ENCODE results near the gene GCNA.
A peak's percentile ranks its signal among the peaks of the same experiment; 100 is the strongest.
"Not testable (repeated sequence)": the region's sequence is repeated elsewhere in the genome, so short reads cannot be mapped to it uniquely, and the experiment has no call there.

GCNA gene

DNA sequence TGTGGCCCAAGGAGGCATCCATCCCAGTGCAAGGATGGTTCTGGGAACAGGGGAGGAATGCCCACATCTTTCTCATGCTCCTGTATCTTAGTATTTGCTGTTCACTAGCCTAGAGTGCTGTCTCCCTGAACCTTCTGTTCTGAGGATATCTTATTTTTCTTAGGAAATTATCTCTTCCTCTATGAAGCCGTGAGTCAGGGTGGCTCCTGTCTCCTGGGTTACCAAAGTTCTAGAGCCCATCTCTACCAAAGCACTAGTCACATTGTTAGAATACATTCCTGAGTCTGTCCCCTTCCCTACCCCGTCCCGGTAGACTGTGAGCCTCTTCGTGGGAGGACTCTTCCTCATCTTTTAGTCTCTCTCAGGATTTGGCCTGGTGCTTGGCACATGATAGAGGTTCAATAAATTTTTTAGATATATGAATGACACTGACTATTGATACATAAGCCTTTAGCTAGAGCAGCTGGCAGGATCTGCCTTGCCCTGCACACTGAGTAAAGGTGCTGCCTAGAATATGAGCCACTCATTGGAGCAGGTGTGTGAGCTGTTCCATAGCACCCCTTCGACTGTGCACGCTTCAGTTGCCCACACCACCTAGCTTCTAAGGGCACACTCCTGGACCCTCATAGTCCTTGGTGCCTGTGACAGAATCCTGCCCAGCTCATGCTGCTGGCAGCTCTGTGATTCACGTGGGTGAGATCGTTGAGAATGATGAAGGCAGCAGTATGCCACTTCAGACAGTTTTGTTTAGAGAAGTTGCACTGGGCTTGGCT lies 26.7 kb downstream of the GCNA start:
- Histone ChIP-seq H3K9me3 (ENCODE audit: severe bottlenecking) (no peaks in the 10 kb centered on the region), H3K27me3 (ENCODE audit: insufficient read depth, low read depth, severe bottlenecking) (peaks cover 13% of the 10 kb centered on the region), H3K4me3 (ENCODE audit: low read depth, low read length) (no peak overlapping the region), H3K36me3 (no peaks in the 10 kb centered on the region; the same call in 1 of the 2 replicates), H3K27ac (no peak overlapping the region)
- DNase-seq = no peak
- TF ChIP-seq, protein P1, sequence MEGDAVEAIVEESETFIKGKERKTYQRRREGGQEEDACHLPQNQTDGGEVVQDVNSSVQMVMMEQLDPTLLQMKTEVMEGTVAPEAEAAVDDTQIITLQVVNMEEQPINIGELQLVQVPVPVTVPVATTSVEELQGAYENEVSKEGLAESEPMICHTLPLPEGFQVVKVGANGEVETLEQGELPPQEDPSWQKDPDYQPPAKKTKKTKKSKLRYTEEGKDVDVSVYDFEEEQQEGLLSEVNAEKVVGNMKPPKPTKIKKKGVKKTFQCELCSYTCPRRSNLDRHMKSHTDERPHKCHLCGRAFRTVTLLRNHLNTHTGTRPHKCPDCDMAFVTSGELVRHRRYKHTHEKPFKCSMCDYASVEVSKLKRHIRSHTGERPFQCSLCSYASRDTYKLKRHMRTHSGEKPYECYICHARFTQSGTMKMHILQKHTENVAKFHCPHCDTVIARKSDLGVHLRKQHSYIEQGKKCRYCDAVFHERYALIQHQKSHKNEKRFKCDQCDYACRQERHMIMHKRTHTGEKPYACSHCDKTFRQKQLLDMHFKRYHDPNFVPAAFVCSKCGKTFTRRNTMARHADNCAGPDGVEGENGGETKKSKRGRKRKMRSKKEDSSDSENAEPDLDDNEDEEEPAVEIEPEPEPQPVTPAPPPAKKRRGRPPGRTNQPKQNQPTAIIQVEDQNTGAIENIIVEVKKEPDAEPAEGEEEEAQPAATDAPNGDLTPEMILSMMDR (IDR thresholded peaks at IDR 0.05; ENCODE audit: low read depth, low read length) = no peak

DNA sequence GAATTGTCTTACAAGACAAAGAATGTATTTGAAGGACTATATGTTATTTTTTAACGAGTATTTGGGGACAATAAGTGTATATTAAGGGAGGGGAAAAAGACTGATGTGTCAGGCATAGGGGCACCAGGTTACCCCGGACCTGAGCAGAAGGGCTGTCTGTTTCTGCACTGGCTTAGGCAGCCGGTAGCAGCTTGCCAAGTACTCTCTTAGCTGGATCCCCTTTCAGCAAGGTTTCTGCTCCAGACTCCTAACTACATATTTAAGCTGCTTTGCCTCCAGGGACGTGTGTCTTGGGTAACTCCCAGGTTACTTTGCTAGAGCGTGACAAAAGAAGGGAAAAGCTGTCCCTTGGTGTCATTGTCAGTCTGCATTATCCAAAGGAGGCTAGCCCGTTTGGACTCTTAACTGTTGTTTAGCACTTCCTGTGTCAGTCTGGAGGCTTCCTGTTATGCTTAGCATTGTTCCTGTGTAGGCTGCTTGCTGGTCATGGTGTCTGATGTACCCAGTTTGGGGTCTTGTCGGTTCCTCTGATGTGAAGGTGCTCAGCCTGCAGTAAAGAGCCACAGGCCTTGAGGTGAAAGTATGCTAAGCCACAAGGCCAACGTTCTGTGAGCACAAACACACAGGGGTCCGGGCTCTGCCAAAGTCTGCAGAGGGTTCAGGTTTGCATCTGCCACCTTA lies 28.4 kb downstream of the GCNA start:
- peak; percentile 11 for DNase-seq
- TF ChIP-seq, protein P1 (IDR thresholded peaks at IDR 0.05; ENCODE audit: low read depth, low read length) = no peak
- Histone ChIP-seq H3K27me3 (ENCODE audit: insufficient read depth, low read depth, severe bottlenecking) (peaks cover 13% of the 10 kb centered on the region), H3K27ac (no peak overlapping the region), H3K4me3 (ENCODE audit: low read depth, low read length) (no peak overlapping the region), H3K9me3 (ENCODE audit: severe bottlenecking) (no peaks in the 10 kb centered on the region), H3K36me3 (no peaks in the 10 kb centered on the region; the same call in 1 of the 2 replicates)

DNA sequence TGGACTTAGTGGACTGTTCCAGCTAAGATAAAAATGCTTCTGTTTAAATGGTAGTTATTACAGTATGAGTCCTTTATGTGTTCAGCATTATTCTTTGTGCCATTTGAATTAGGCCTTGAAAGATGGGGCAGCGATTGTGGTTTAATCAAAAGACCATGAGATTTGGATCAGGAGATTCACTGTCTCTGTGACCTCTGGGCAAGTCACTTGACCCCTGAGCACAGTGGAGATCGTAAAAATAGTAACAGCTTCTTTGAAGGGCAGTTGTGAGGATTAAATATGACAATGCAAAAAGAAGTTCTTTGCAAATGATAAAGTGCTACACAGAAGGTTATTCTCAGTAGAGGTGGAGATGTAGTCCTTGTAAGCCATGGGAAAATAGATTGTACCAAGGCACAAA lies 29.3 kb downstream of the GCNA start:
- Histone ChIP-seq H3K4me3 (ENCODE audit: low read depth, low read length) (no peak overlapping the region), H3K27ac (no peak overlapping the region), H3K9me3 (ENCODE audit: severe bottlenecking) (no peaks in the 10 kb centered on the region), H3K36me3 (no peaks in the 10 kb centered on the region; the same call in 1 of the 2 replicates), H3K27me3 (ENCODE audit: insufficient read depth, low read depth, severe bottlenecking) (peaks cover 14% of the 10 kb centered on the region)
- DNase-seq = no peak
- TF ChIP-seq, protein P1 (IDR thresholded peaks at IDR 0.05; ENCODE audit: low read depth, low read length) = no peak

DNA sequence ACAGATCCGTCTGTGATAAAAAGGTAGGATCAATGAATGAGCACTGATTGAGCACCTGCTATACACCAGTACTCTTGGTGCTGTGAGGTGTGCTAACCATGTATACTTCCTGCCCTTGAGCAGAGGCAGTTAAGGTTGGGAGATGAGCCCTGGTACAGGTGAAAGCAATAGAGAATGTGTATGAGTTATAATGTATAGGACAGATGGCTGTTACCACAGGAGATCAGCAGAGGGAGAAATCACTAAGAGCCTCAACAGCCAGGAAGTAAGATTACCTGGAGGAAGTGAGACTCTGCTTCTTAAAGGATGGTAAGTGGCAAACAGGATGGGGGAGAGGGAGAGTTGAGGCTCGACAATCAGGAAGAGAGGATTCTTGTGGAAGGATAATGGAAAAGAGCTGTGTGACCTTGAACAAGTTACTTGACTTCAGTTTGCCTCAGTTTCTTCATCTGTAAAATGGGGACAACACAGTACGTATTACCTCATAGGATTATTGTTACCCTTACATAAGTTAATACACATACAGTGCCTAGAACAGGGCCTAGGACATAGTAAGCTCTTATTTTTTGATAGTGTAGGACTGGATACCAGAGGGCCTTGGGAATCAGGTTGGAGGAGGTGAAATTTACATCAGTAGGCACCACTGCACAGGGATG lies 31.0 kb downstream of the GCNA start:
- TF ChIP-seq, protein P1 (IDR thresholded peaks at IDR 0.05; ENCODE audit: low read depth, low read length) = no peak
- Histone ChIP-seq H3K27ac (no peak overlapping the region), H3K4me3 (ENCODE audit: low read depth, low read length) (no peak overlapping the region), H3K27me3 (ENCODE audit: insufficient read depth, low read depth, severe bottlenecking) (peaks cover 11% of the 10 kb centered on the region), H3K36me3 (no peaks in the 10 kb centered on the region; the same call in 1 of the 2 replicates), H3K9me3 (ENCODE audit: severe bottlenecking) (no peaks in the 10 kb centered on the region)
- DNase-seq = no peak

DNA sequence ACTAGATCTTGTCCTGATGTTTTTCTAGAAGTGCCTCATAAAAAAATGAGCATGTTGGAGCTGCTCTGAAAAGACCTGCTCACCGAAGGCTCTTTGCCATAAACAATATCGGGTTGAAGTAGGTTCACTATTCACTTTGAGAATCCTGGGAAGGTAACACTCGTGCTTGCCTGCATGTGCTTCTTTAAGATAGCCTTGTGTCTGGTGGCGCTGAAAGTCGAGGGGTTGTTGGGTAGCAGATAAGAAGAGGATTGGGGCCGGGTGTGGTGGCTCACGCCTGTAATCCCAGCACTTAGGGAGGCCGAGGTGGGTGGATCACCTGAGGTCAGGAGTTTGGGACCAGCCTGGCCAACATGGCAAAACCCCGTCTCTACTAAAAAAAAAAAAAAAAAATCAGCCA lies 33.5 kb downstream of the GCNA start:
- H3K27me3 ChIP-seq (ENCODE audit: insufficient read depth, low read depth, severe bottlenecking) = peaks cover 13% of the 10 kb centered on the region
- not testable (repeated sequence) for H3K9me3 ChIP-seq (ENCODE audit: severe bottlenecking); H3K4me3 ChIP-seq (ENCODE audit: low read depth, low read length); H3K27ac ChIP-seq; DNase-seq; H3K36me3 ChIP-seq

DNA sequence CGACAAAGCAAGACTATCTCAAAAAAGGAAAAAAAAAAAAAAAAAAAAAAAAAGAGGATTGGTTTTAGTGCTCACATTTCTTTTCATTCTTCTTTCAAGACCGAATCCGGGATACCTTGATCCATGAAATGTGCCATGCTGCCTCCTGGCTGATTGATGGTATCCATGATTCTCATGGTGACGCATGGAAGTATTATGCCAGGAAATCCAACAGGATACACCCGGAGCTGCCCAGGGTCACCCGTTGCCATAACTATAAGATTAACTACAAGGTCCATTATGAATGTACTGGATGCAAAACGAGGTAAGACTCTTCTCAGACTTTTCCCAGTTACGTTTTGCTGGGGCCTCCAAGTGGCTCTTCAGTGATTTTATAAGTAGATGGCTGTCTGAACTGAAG lies 34.0 kb downstream of the GCNA start:
- Histone ChIP-seq H3K27me3 (ENCODE audit: insufficient read depth, low read depth, severe bottlenecking) (peaks cover 12% of the 10 kb centered on the region), H3K36me3 (no peaks in the 10 kb centered on the region; the same call in 1 of the 2 replicates), H3K9me3 (ENCODE audit: severe bottlenecking) (no peaks in the 10 kb centered on the region), H3K27ac (no peak overlapping the region), H3K4me3 (ENCODE audit: low read depth, low read length) (no peak overlapping the region)
- TF ChIP-seq, protein P1 (IDR thresholded peaks at IDR 0.05; ENCODE audit: low read depth, low read length) = no peak
- no peak for DNase-seq
